ENCODE results near the gene UPP1. TPM values are rescaled to one million over a fixed set of nuclear protein-coding genes. Genes with fewer than 3 reads are reported as not detected.
"Not testable (repeated sequence)": the region's sequence is repeated elsewhere in the genome, so short reads cannot be mapped to it uniquely, and the experiment has no call there.

UPP1 gene
- polyA plus RNA-seq, 1 donor from 2014 or later = 6.2 TPM

DNA sequence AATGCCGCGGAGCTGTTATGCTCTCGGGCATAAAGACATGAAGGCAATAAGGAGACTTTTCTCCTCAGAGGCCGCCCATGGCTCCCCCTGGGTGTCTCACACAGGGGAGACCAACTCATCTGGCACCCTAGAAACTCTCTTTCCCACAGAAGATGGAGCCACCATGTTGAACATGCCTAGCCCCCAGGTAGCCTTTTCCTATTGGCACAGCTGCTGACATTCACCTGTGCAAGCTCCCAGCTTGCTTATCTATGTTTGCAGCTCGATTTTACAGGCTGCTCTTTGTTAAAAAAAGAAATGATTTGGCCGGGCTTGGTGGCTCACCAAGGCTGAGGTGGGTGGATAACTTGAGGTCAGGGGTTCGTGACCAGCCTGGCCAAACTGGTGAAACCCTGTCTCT is 58.6 kb downstream of the UPP1 start:
- not testable (repeated sequence) for H3K36me3 Mint-ChIP-seq, H3K4me3 Mint-ChIP-seq, H3K27ac Mint-ChIP-seq, H3K9me3 Mint-ChIP-seq, H3K4me1 Mint-ChIP-seq, H3K27me3 Mint-ChIP-seq

GRCh38 chr7:48148311-48148710 is 59.2 kb downstream of the UPP1 start:
- Mint-ChIP-seq H3K36me3 (no peaks in the 10 kb centered on the region), H3K27me3 (peaks cover 8% of the 10 kb centered on the region), H3K9me3 (peaks cover 0 to 6% (median 1%) of the 10 kb centered on the region in 3 donors), H3K4me3 (no peak overlapping the region), H3K27ac (no peak overlapping the region), H3K4me1 (no peaks in the 10 kb centered on the region)

DNA sequence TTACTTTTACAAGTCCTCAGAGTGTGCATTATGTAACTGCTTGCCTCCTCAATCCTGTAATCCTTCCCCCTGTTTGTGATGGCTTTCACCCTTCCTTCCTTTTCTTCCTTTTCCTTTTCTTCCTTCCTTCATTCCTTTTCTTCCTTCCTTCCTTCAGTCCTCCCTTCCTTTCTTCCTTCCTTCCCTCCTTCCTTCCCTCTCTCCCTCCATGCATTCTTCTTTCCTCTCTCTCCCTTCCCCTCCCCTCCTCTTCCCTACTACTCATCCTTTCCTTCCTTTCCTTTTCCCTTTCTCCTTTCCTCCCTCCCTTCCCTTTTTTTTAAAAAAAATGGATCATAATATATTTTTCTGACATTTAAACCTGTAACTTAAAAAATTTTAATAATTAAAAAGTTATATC is 60.0 kb downstream of the UPP1 start:
- no peak overlapping the region for H3K27ac Mint-ChIP-seq
- H3K4me1 Mint-ChIP-seq = no peaks in the 10 kb centered on the region
- H3K27me3 Mint-ChIP-seq = peaks cover 5% of the 10 kb centered on the region
- H3K4me3 Mint-ChIP-seq = no peak overlapping the region
- H3K36me3 Mint-ChIP-seq = no peaks in the 10 kb centered on the region
- peaks cover 0 to 10% (median 5%) of the 10 kb centered on the region in 3 donors for H3K9me3 Mint-ChIP-seq

- H3K4me3 Mint-ChIP-seq = no peak overlapping the region
- H3K36me3 Mint-ChIP-seq = no peaks in the 10 kb centered on the region
- H3K27ac Mint-ChIP-seq = no peak overlapping the region
- no peaks in the 10 kb centered on the region for H3K4me1 Mint-ChIP-seq
- H3K27me3 Mint-ChIP-seq = peaks cover 5% of the 10 kb centered on the region
- peaks cover 0 to 10% (median 5%) of the 10 kb centered on the region in 3 donors for H3K9me3 Mint-ChIP-seq
These were observed 61.0 kb downstream of the UPP1 start for GRCh38 chr7:48150086-48150485.

GRCh38 chr7:48154792-48155413 is 65.8 kb downstream of the UPP1 start:
- Mint-ChIP-seq H3K4me1 (no peaks in the 10 kb centered on the region), H3K27ac (no peak overlapping the region), H3K9me3 (peaks cover 0 to 10% (median 4%) of the 10 kb centered on the region in 3 donors), H3K27me3 (peaks cover 13% of the 10 kb centered on the region), H3K36me3 (no peaks in the 10 kb centered on the region), H3K4me3 (no peak overlapping the region)

Other genes with a start within 250 kb of the UPP1 start
- 0.06 TPM for gene PKD1L1, start 140.8 kb upstream of the UPP1 start, polyA plus RNA-seq
- gene HUS1, start 109.7 kb upstream of the UPP1 start, polyA plus RNA-seq = 38.3 TPM
- not detected for gene SUN3, start 60.2 kb upstream of the UPP1 start, polyA plus RNA-seq
- not detected for gene C7orf57, start 53.7 kb upstream of the UPP1 start, polyA plus RNA-seq
- not detected for gene ABCA13, start 82.2 kb downstream of the UPP1 start, polyA plus RNA-seq

Data from IgD-negative memory B cell (primary cell).